Sigmoid colon (tissue), 7 donors: Measurements from ENCODE around the gene NLGN1. TPM values are rescaled to one million over a fixed set of nuclear protein-coding genes. Genes with fewer than 3 reads are reported as not detected.

Source experiments
- DNase-seq: peaks from one replicate; pipeline ENCODE4 v3.0.0-alpha.2; 2019
- H3K27ac ChIP-seq, 4 donors: fragments of 200-600 bp; sonication (generic); one replicate each; pipeline ENCODE4 v1.5.1; 2016 to 2019; ENCODE audit warnings: mild to moderate bottlenecking in 1 of 4
- H3K27me3 ChIP-seq, 3 donors: fragments of 200-600 bp; sonication (generic); one replicate each; pipeline ENCODE4 v1.5.1; 2019; ENCODE audit warnings: mild to moderate bottlenecking in 1 of 3
- H3K36me3 ChIP-seq, 4 donors: fragments of 200-600 bp; sonication (generic); one replicate each; pipeline ENCODE4 v1.5.1; 2016 to 2019
- H3K4me1 ChIP-seq, 4 donors: fragments of 200-600 bp; sonication (generic); one replicate each; pipeline ENCODE4 v1.5.1; 2017 to 2019
- H3K4me3 ChIP-seq, 4 donors: fragments of 200-600 bp; sonication (generic); one replicate each; pipeline ENCODE4 v1.5.1; 2017 to 2019; ENCODE audit warnings: mild to moderate bottlenecking in 2 of 4, moderate library complexity in 1 of 4
- H3K9me3 ChIP-seq, 4 donors: fragments of 200-600 bp in 3 of 4; sonication (generic) in 3 of 4; one replicate each; pipeline versions ENCODE4 v1.5.1 to v1.6.1; 2013 to 2019
- CTCF ChIP-seq, 4 experiments: fragments of 450-650 bp in 3 of 4; fragments of 200-600 bp in 1 of 4; IDR thresholded peaks; one replicate each; pipeline ENCODE4 v1.5.1; 2016 to 2019; ENCODE audit warnings: antibody characterized with exemption in 4 of 4, mild to moderate bottlenecking in 3 of 4, moderate library complexity in 2 of 4
- EP300 ChIP-seq, 4 donors: sonication (generic); formaldehyde crosslinking; IDR thresholded peaks; one replicate each; pipeline ENCODE4 v1.6.1; 2017; ENCODE audit warnings: antibody characterized with exemption in 4 of 4
- POLR2A ChIP-seq, 2 donors: fragments of 450-650 bp; IDR thresholded peaks; one replicate each; pipeline ENCODE4 v1.6.1; 2016; ENCODE audit warnings: antibody characterized with exemption in 2 of 2, mild to moderate bottlenecking in 2 of 2, moderate library complexity in 2 of 2
- POLR2AphosphoS5 ChIP-seq, 4 donors: sonication (generic); formaldehyde crosslinking; IDR thresholded peaks; one replicate each; pipeline ENCODE4 v1.6.1; 2017; ENCODE audit warnings: antibody characterized with exemption in 4 of 4
- WGBS, 2 donors: extraction: QIAGEN DNeasy Blood & Tissue Kit; methylation state at CpG; one replicate each; pipeline ENCODE4 v1.1.7; 2013; 5-methylcytosine and 5-hydroxymethylcytosine counted together
- intact Hi-C: fragments of 100-400 bp; cut with DNase I; formaldehyde crosslinking; loops from one replicate; pipeline ENCODE4 v1.15.1; 2023
- polyA plus RNA-seq, 3 donors: library from polyadenylated mRNA; stranded (reverse); fragments of 200-250 nt; gene quantifications; one replicate each; pipeline ENCODE4 v1.2.3, GENCODE V29; 2013
- total RNA-seq, 4 donors: library from RNA; depleted of rRNA; stranded (reverse); fragments of >200 nt; gene quantifications; one replicate each; pipeline ENCODE4 v1.1.0, GENCODE V29; 2016
- donor health status: healthy with polysubstance abuse.
- donor health status: Bipolar disorder and iron deficiency.
- donor health status: healthy.

The NLGN1 gene
- total and polyA plus RNA-seq, 7 donors: under 0.01 to 33.5 (median 28.3) TPM; not detected in 1

DNA sequence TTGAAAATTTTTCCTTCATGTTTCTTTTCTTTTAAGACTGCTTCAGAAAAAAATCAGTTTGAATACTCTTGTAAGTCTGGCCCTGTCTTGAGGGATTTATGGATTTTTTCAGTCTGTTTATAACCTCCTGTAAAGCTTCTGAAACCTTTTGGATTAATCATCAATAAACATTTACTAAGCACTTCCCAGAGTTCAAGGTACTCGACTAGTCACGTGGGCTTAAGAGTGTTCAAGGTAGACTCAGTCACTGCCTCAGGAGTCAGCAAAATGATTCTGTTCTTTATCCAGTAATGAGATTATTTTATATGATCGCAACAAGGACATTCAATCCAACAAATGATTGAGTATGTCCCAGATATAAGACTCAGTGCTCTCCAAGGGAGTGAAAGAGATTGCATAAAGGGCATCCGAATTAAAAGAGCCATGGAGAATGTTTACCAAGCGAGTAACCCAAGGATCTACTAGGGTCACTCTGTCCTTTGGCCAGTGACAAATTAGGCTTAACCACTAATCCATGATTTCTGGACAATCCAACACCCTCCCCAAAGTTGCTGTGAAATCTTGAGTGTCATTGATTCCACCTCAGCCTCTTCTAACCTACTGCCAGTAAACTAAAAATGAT, 735.0 kb downstream of the NLGN1 start:
- intact Hi-C loops: no loop called here
- Histone ChIP-seq H3K4me3 (no peak overlapping the region), H3K27me3 (no peaks in the 10 kb centered on the region), H3K4me1 (peaks cover 0 to 5% (median 0%) of the 10 kb centered on the region in 4 donors), H3K9me3 (no peaks in the 10 kb centered on the region), H3K36me3 (no peaks in the 10 kb centered on the region), H3K27ac (no peak overlapping the region)
- no peak for DNase-seq
- WGBS, 2 donors: 52 to 78% methylated on average over 5 of the region's 5 CpGs
- TF ChIP-seq POLR2AphosphoS5 (IDR thresholded peaks at IDR 0.05) (no peak), CTCF (IDR thresholded peaks at IDR 0.05) (no peak), POLR2A (IDR thresholded peaks at IDR 0.05) (no peak), EP300 (IDR thresholded peaks at IDR 0.05) (no peak)

GRCh38 chr3:174146008-174146407, 748.5 kb downstream of the NLGN1 start:
- H3K27ac ChIP-seq: no peak overlapping the region
- H3K36me3 ChIP-seq: no peaks in the 10 kb centered on the region
- H3K27me3 ChIP-seq: no peaks in the 10 kb centered on the region
- TF ChIP-seq CTCF (IDR thresholded peaks at IDR 0.05) (no peak), EP300 (IDR thresholded peaks at IDR 0.05) (no peak), POLR2A (IDR thresholded peaks at IDR 0.05) (no peak), POLR2AphosphoS5 (IDR thresholded peaks at IDR 0.05) (no peak)
- intact Hi-C loops: no loop called here
- H3K9me3 ChIP-seq: no peaks in the 10 kb centered on the region
- no peaks in the 10 kb centered on the region for H3K4me1 ChIP-seq
- DNase-seq: no peak
- WGBS, 2 donors: 89 to 95% methylated on average over 1 of the region's 1 CpG
- H3K4me3 ChIP-seq: no peak overlapping the region

DNA sequence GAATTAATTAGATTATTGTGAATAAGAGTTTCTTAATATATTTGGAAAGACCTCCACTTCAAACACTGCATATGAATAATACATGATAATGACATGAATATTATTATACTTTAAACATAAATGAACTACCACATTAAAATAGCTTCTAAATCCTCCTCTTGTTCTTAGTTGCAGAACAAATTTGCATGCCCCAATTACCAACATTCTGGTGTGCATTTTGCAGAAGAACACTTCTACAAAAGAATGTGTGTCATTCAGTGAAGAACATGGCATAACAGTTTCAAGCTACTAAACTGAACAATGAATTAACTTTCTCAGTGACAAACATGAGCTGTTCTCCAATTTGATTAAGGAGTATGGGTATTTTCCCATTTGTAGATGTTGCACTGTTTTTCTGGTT, 750.3 kb downstream of the NLGN1 start:
- H3K9me3 ChIP-seq: no peaks in the 10 kb centered on the region
- H3K4me1 ChIP-seq: no peaks in the 10 kb centered on the region
- no peaks in the 10 kb centered on the region for H3K27me3 ChIP-seq
- no peaks in the 10 kb centered on the region for H3K36me3 ChIP-seq
- H3K4me3 ChIP-seq: no peak overlapping the region
- no peak for TF ChIP-seq POLR2A (IDR thresholded peaks at IDR 0.05)
- DNase-seq: no peak
- intact Hi-C loops: no loop called here
- no peak overlapping the region for H3K27ac ChIP-seq

- no peak for DNase-seq
- Histone ChIP-seq H3K9me3 (no peaks in the 10 kb centered on the region), H3K4me1 (no peaks in the 10 kb centered on the region), H3K4me3 (no peak overlapping the region), H3K27me3 (no peaks in the 10 kb centered on the region), H3K27ac (no peak overlapping the region), H3K36me3 (no peaks in the 10 kb centered on the region)
- intact Hi-C loops: no loop called here
- 76 to 89% methylated on average over 1 of the region's 1 CpG for WGBS, 2 donors
- TF ChIP-seq CTCF (IDR thresholded peaks at IDR 0.05) (no peak), POLR2A (IDR thresholded peaks at IDR 0.05) (no peak), EP300 (IDR thresholded peaks at IDR 0.05) (no peak)
Observed at GRCh38 chr3:174153871-174154270, 756.3 kb downstream of the NLGN1 start.

DNA sequence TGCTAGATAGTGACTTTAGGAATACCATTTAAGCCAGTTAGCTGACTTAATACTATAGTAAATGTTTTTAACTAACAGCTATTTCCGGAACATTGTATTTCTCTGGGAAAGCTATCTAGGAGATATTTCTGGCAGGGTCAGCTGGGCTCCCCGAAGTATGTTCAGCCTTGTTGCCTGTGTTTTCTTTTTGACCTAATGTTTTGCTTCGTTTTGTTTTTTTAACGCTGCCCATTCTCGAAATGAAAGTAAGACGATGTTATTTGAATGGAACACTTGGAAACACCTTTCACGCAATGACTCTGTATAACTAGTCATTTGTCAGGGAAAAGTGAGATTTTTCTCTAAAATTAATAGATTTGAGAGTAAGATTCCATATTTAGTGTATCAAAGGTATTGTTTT, 758.7 kb downstream of the NLGN1 start:
- Histone ChIP-seq H3K36me3 (no peaks in the 10 kb centered on the region), H3K4me3 (no peak overlapping the region), H3K4me1 (no peaks in the 10 kb centered on the region), H3K27ac (no peak overlapping the region), H3K9me3 (no peaks in the 10 kb centered on the region), H3K27me3 (no peaks in the 10 kb centered on the region)
- intact Hi-C loops: no loop called here
- no peak for DNase-seq
- TF ChIP-seq POLR2A (IDR thresholded peaks at IDR 0.05) (no peak), EP300 (IDR thresholded peaks at IDR 0.05) (no peak), POLR2AphosphoS5 (IDR thresholded peaks at IDR 0.05) (no peak), CTCF (IDR thresholded peaks at IDR 0.05) (no peak)
- 79 to 88% methylated on average over 7 of the region's 7 CpGs for WGBS, 2 donors
